ENCODE data around the gene EFNA4.
A peak's percentile ranks its signal among the peaks of the same experiment; 100 is the strongest.

Gene EFNA4

GRCh38 chr1:155063550-155064110 is at the start of gene EFNA4:
Gene EFNA4 (plus strand): TSS chr1:155063740. CDS start chr1:155063824, 84 bp downstream.
- Mint-ChIP-seq H3K4me1 (peaks cover 53% of the 10 kb centered on the region), H3K4me3 (peak within 1 kb of the TSS; percentile 87), H3K27ac (peak within 1 kb of the TSS; percentile 71), H3K27me3 (no peaks in the 10 kb centered on the region), H3K36me3 (peaks cover 25% of the 10 kb centered on the region), H3K9me3 (no peaks in the 10 kb centered on the region)
- ATAC-seq, result peak; percentile 92

GRCh38 chr1:155014709-155015508 is 48.6 kb upstream of the EFNA4 start:
- H3K27ac Mint-ChIP-seq, result peak overlapping the region; percentile 88
- H3K4me3 Mint-ChIP-seq, result no peak overlapping the region
- H3K36me3 Mint-ChIP-seq, result peaks cover 13% of the 10 kb centered on the region
- peaks cover 80% of the 10 kb centered on the region for H3K4me1 Mint-ChIP-seq
- no peak for ATAC-seq
- no peaks in the 10 kb centered on the region for H3K27me3 Mint-ChIP-seq
- no peaks in the 10 kb centered on the region for H3K9me3 Mint-ChIP-seq

GRCh38 chr1:155015527-155016230 is 47.9 kb upstream of the EFNA4 start:
- H3K4me1 Mint-ChIP-seq, result peaks cover 77% of the 10 kb centered on the region
- ATAC-seq, result peak; percentile 0
- H3K36me3 Mint-ChIP-seq, result peaks cover 12% of the 10 kb centered on the region
- no peaks in the 10 kb centered on the region for H3K27me3 Mint-ChIP-seq
- H3K27ac Mint-ChIP-seq, result peak overlapping the region; percentile 88
- H3K9me3 Mint-ChIP-seq, result no peaks in the 10 kb centered on the region
- no peak overlapping the region for H3K4me3 Mint-ChIP-seq

- Mint-ChIP-seq H3K4me3 (peak overlapping the region; percentile 65), H3K27ac (peak overlapping the region; percentile 88), H3K36me3 (peaks cover 12% of the 10 kb centered on the region), H3K9me3 (no peaks in the 10 kb centered on the region), H3K4me1 (peaks cover 75% of the 10 kb centered on the region), H3K27me3 (no peaks in the 10 kb centered on the region)
- ATAC-seq, result peak; percentile 69
These were observed 47.2 kb upstream of the EFNA4 start for GRCh38 chr1:155016231-155016831.

- no peaks in the 10 kb centered on the region for H3K9me3 Mint-ChIP-seq
- peak; percentile 84 for ATAC-seq
- H3K27ac Mint-ChIP-seq, result peak overlapping the region; percentile 88
- H3K27me3 Mint-ChIP-seq, result no peaks in the 10 kb centered on the region
- H3K36me3 Mint-ChIP-seq, result peaks cover 12% of the 10 kb centered on the region
- H3K4me1 Mint-ChIP-seq, result peaks cover 75% of the 10 kb centered on the region
- H3K4me3 Mint-ChIP-seq, result peak overlapping the region; percentile 79
These were observed 46.2 kb upstream of the EFNA4 start for GRCh38 chr1:155017041-155017945.

- peaks cover 68% of the 10 kb centered on the region for H3K4me1 Mint-ChIP-seq
- H3K36me3 Mint-ChIP-seq, result peaks cover 12% of the 10 kb centered on the region
- peak overlapping the region; percentile 88 for H3K27ac Mint-ChIP-seq
- H3K27me3 Mint-ChIP-seq, result no peaks in the 10 kb centered on the region
- H3K9me3 Mint-ChIP-seq, result no peaks in the 10 kb centered on the region
- ATAC-seq, result peak; percentile 6
- H3K4me3 Mint-ChIP-seq, result peak overlapping the region; percentile 79
These were observed 45.6 kb upstream of the EFNA4 start for GRCh38 chr1:155017946-155018316.

GRCh38 chr1:155018617-155019348 is 44.8 kb upstream of the EFNA4 start:
- no peaks in the 10 kb centered on the region for H3K9me3 Mint-ChIP-seq
- no peak overlapping the region for H3K4me3 Mint-ChIP-seq
- H3K27ac Mint-ChIP-seq, result peak overlapping the region; percentile 88
- peaks cover 7% of the 10 kb centered on the region for H3K36me3 Mint-ChIP-seq
- peaks cover 60% of the 10 kb centered on the region for H3K4me1 Mint-ChIP-seq
- H3K27me3 Mint-ChIP-seq, result no peaks in the 10 kb centered on the region
- ATAC-seq, result no peak

- peaks cover 7% of the 10 kb centered on the region for H3K36me3 Mint-ChIP-seq
- H3K27ac Mint-ChIP-seq, result peak overlapping the region; percentile 88
- H3K4me3 Mint-ChIP-seq, result peak overlapping the region; percentile 19
- H3K9me3 Mint-ChIP-seq, result no peaks in the 10 kb centered on the region
- peaks cover 56% of the 10 kb centered on the region for H3K4me1 Mint-ChIP-seq
- ATAC-seq, result no peak
- no peaks in the 10 kb centered on the region for H3K27me3 Mint-ChIP-seq
These were observed 43.9 kb upstream of the EFNA4 start for GRCh38 chr1:155019377-155020245.

GRCh38 chr1:155022136-155022926 is 41.2 kb upstream of the EFNA4 start:
- Mint-ChIP-seq H3K4me3 (no peak overlapping the region), H3K36me3 (peaks cover 7% of the 10 kb centered on the region), H3K4me1 (peaks cover 35% of the 10 kb centered on the region), H3K27me3 (no peaks in the 10 kb centered on the region), H3K27ac (peak overlapping the region; percentile 70), H3K9me3 (no peaks in the 10 kb centered on the region)
- no peak for ATAC-seq

GRCh38 chr1:155022927-155023236 is 40.7 kb upstream of the EFNA4 start:
- Mint-ChIP-seq H3K9me3 (no peaks in the 10 kb centered on the region), H3K27ac (no peak overlapping the region), H3K27me3 (no peaks in the 10 kb centered on the region), H3K36me3 (peaks cover 7% of the 10 kb centered on the region), H3K4me3 (no peak overlapping the region), H3K4me1 (peaks cover 30% of the 10 kb centered on the region)
- no peak for ATAC-seq

GRCh38 chr1:155023627-155024026 is 39.9 kb upstream of the EFNA4 start:
- Mint-ChIP-seq H3K27ac (no peak overlapping the region), H3K9me3 (no peaks in the 10 kb centered on the region), H3K36me3 (peaks cover 7% of the 10 kb centered on the region), H3K4me1 (peaks cover 24% of the 10 kb centered on the region), H3K27me3 (no peaks in the 10 kb centered on the region), H3K4me3 (no peak overlapping the region)
- no peak for ATAC-seq

GRCh38 chr1:155024315-155024714 is 39.2 kb upstream of the EFNA4 start:
- Mint-ChIP-seq H3K27ac (no peak overlapping the region), H3K4me1 (peaks cover 23% of the 10 kb centered on the region), H3K4me3 (no peak overlapping the region), H3K36me3 (peaks cover 6% of the 10 kb centered on the region), H3K27me3 (no peaks in the 10 kb centered on the region), H3K9me3 (no peaks in the 10 kb centered on the region)
- ATAC-seq, result no peak

GRCh38 chr1:155026154-155026553 is 37.4 kb upstream of the EFNA4 start:
- H3K27ac Mint-ChIP-seq, result no peak overlapping the region
- H3K4me3 Mint-ChIP-seq, result no peak overlapping the region
- no peak for ATAC-seq
- H3K4me1 Mint-ChIP-seq, result peaks cover 12% of the 10 kb centered on the region
- H3K9me3 Mint-ChIP-seq, result no peaks in the 10 kb centered on the region
- no peaks in the 10 kb centered on the region for H3K36me3 Mint-ChIP-seq
- H3K27me3 Mint-ChIP-seq, result no peaks in the 10 kb centered on the region
